ENCODE data around the gene SSBP4. TPM values are rescaled to one million over a fixed set of nuclear protein-coding genes. Genes with fewer than 3 reads are reported as not detected.

The SSBP4 gene
- total and polyA plus RNA-seq, 5 experiments from 2014 or later: 41.3 to 78.8 (median 48.1) TPM

- Mint-ChIP-seq H3K36me3 (no peaks in the 10 kb centered on the region), H3K4me3 (peak overlapping the region in 2 of 10 donors; percentile 4 to 75), H3K27ac (peak overlapping the region in 1 of 10 donors; percentile 40), H3K4me1 (peaks cover 0 to 17% (median 8%) of the 10 kb centered on the region in 4 donors), H3K9me3 (no peaks in the 10 kb centered on the region), H3K27me3 (peaks cover 10 to 62% (median 25%) of the 10 kb centered on the region in 5 donors)
- POLR2A ChIA-PET: interaction anchor here (0.7 kb wide), 1 partner anchor 52 kb away, joined by 6 read pairs; no protein-coding TSS in a partner anchor
- DNase-seq (no peak), ATAC-seq (no peak)
Observed at GRCh38 chr19:18386543-18387271, 32.5 kb upstream of the SSBP4 start.

GRCh38 chr19:18388100-18388959, 30.9 kb upstream of the SSBP4 start:
- Mint-ChIP-seq H3K27ac (peak overlapping the region in 2 of 10 donors; percentile 24 to 63), H3K4me1 (peaks cover 0 to 21% (median 8%) of the 10 kb centered on the region in 4 donors), H3K4me3 (peak overlapping the region; percentile 70 to 83 (median 77)), H3K36me3 (no peaks in the 10 kb centered on the region), H3K9me3 (no peaks in the 10 kb centered on the region), H3K27me3 (peaks cover 10 to 57% (median 17%) of the 10 kb centered on the region in 5 donors)
- DNase-seq (peak; percentile 28 to 80 (median 72)), ATAC-seq (peak; percentile 85 to 91)
- POLR2A ChIA-PET: interaction anchor here (0.5 to 2.1 kb wide), 8 partner anchors 23 to 486 kb away, joined by 3 to 22 read pairs (median 4); partner anchors contain the start of genes JUND and LSM4

- H3K36me3 Mint-ChIP-seq: no peaks in the 10 kb centered on the region
- peak overlapping the region; percentile 54 to 83 (median 74) for H3K4me3 Mint-ChIP-seq
- H3K9me3 Mint-ChIP-seq: no peaks in the 10 kb centered on the region
- POLR2A ChIA-PET: interaction anchor here (1.4 to 2.1 kb wide), 2 partner anchors 22 to 109 kb away, joined by 3 to 22 read pairs; partner anchors contain the start of gene JUND
- ATAC-seq: no peak
- H3K27ac Mint-ChIP-seq: peak overlapping the region in 3 of 10 donors; percentile 34 to 74 (median 63)
- peaks cover 10 to 59% (median 20%) of the 10 kb centered on the region in 5 donors for H3K27me3 Mint-ChIP-seq
- peaks cover 0 to 23% (median 8%) of the 10 kb centered on the region in 4 donors for H3K4me1 Mint-ChIP-seq
- DNase-seq: no peak
Observed at GRCh38 chr19:18388960-18389725, 30.1 kb upstream of the SSBP4 start.

- Mint-ChIP-seq H3K36me3 (no peaks in the 10 kb centered on the region), H3K4me1 (peaks cover 0 to 23% (median 8%) of the 10 kb centered on the region in 4 donors), H3K27ac (peak overlapping the region in 1 of 10 donors; percentile 63), H3K27me3 (peaks cover 10 to 57% (median 17%) of the 10 kb centered on the region in 5 donors), H3K9me3 (no peaks in the 10 kb centered on the region), H3K4me3 (peak overlapping the region in 7 of 10 donors; percentile 45 to 75 (median 64))
- POLR2A ChIA-PET: interaction anchor here (2.1 kb wide), 1 partner anchor 109 kb away, joined by 22 read pairs; the partner anchor contains the start of gene JUND
- no peak for ATAC-seq
- DNase-seq: no peak
Observed at GRCh38 chr19:18389726-18390064, 29.5 kb upstream of the SSBP4 start.

- peak overlapping the region in 4 of 10 donors; percentile 15 to 75 (median 35) for H3K4me3 Mint-ChIP-seq
- POLR2A ChIA-PET: interaction anchor here (2.1 kb wide), 1 partner anchor 110 kb away, joined by 22 read pairs; the partner anchor contains the start of gene JUND
- peaks cover 9 to 56% (median 14%) of the 10 kb centered on the region in 5 donors for H3K27me3 Mint-ChIP-seq
- ATAC-seq: no peak
- H3K4me1 Mint-ChIP-seq: peaks cover 0 to 23% (median 8%) of the 10 kb centered on the region in 4 donors
- no peak for DNase-seq
- no peaks in the 10 kb centered on the region for H3K36me3 Mint-ChIP-seq
- H3K9me3 Mint-ChIP-seq: no peaks in the 10 kb centered on the region
- no peak overlapping the region for H3K27ac Mint-ChIP-seq
Observed at GRCh38 chr19:18390065-18390907, 28.9 kb upstream of the SSBP4 start.

GRCh38 chr19:18391509-18392075, 27.6 kb upstream of the SSBP4 start:
- DNase-seq: no peak
- POLR2A ChIA-PET: no interaction called here
- Mint-ChIP-seq H3K27ac (no peak overlapping the region), H3K27me3 (peaks cover 9 to 54% (median 10%) of the 10 kb centered on the region in 5 donors), H3K36me3 (no peaks in the 10 kb centered on the region), H3K4me3 (no peak overlapping the region), H3K9me3 (no peaks in the 10 kb centered on the region), H3K4me1 (peaks cover 0 to 23% (median 8%) of the 10 kb centered on the region in 4 donors)
- no peak for ATAC-seq

GRCh38 chr19:18392417-18392816, 26.8 kb upstream of the SSBP4 start:
- H3K4me3 Mint-ChIP-seq: peak overlapping the region in 1 of 10 donors; percentile 50
- no peak for ATAC-seq
- peaks cover 5 to 53% (median 10%) of the 10 kb centered on the region in 5 donors for H3K27me3 Mint-ChIP-seq
- DNase-seq: no peak
- H3K9me3 Mint-ChIP-seq: no peaks in the 10 kb centered on the region
- H3K4me1 Mint-ChIP-seq: peaks cover 2 to 19% (median 9%) of the 10 kb centered on the region in 4 donors
- H3K27ac Mint-ChIP-seq: no peak overlapping the region
- POLR2A ChIA-PET: interaction anchor here (0.6 kb wide), 1 partner anchor 9 kb away, joined by 4 read pairs; no protein-coding TSS in a partner anchor
- no peaks in the 10 kb centered on the region for H3K36me3 Mint-ChIP-seq

GRCh38 chr19:18392926-18393325, 26.3 kb upstream of the SSBP4 start:
- no peak overlapping the region for H3K27ac Mint-ChIP-seq

GRCh38 chr19:18393836-18394235, 25.4 kb upstream of the SSBP4 start:
- ATAC-seq (no peak), DNase-seq (no peak)
- H3K27ac Mint-ChIP-seq: peak overlapping the region in 1 of 10 donors; percentile 43
- POLR2A ChIA-PET: interaction anchor here (0.7 kb wide), 1 partner anchor 162 kb away, joined by 4 read pairs; no protein-coding TSS in a partner anchor
- H3K4me3 Mint-ChIP-seq: peak overlapping the region in 1 of 10 donors; percentile 79
- H3K27me3 Mint-ChIP-seq: peaks cover 4 to 61% (median 15%) of the 10 kb centered on the region in 5 donors
- peaks cover 4 to 16% (median 8%) of the 10 kb centered on the region in 4 donors for H3K4me1 Mint-ChIP-seq
- H3K9me3 Mint-ChIP-seq: no peaks in the 10 kb centered on the region
- H3K36me3 Mint-ChIP-seq: no peaks in the 10 kb centered on the region

More at GRCh38 chr19:18392926-18393325, 26.3 kb upstream of the SSBP4 start:
- POLR2A ChIA-PET: interaction anchor here (0.6 to 0.7 kb wide), 3 partner anchors 9 to 307 kb away, joined by 3 to 4 read pairs (median 4); no protein-coding TSS in a partner anchor
- DNase-seq (no peak), ATAC-seq (no peak)
- H3K36me3 Mint-ChIP-seq: no peaks in the 10 kb centered on the region
- H3K9me3 Mint-ChIP-seq: no peaks in the 10 kb centered on the region
- H3K4me3 Mint-ChIP-seq: peak overlapping the region in 1 of 10 donors; percentile 50
- peaks cover 4 to 54% (median 15%) of the 10 kb centered on the region in 5 donors for H3K27me3 Mint-ChIP-seq
- H3K4me1 Mint-ChIP-seq: peaks cover 4 to 20% (median 8%) of the 10 kb centered on the region in 4 donors

GRCh38 chr19:18396471-18397241, 22.5 kb upstream of the SSBP4 start:
- H3K27ac Mint-ChIP-seq: no peak overlapping the region
- H3K4me3 Mint-ChIP-seq: peak overlapping the region in 1 of 10 donors; percentile 61
- DNase-seq (no peak), ATAC-seq (no peak)
- peaks cover 3 to 23% (median 7%) of the 10 kb centered on the region in 4 donors for H3K4me1 Mint-ChIP-seq
- H3K36me3 Mint-ChIP-seq: no peaks in the 10 kb centered on the region
- no peaks in the 10 kb centered on the region for H3K9me3 Mint-ChIP-seq
- H3K27me3 Mint-ChIP-seq: peaks cover 2 to 53% (median 9%) of the 10 kb centered on the region in 5 donors
- POLR2A ChIA-PET: no interaction called here
